ENCODE measurements around the gene FAM193B.

The FAM193B gene

DNA sequence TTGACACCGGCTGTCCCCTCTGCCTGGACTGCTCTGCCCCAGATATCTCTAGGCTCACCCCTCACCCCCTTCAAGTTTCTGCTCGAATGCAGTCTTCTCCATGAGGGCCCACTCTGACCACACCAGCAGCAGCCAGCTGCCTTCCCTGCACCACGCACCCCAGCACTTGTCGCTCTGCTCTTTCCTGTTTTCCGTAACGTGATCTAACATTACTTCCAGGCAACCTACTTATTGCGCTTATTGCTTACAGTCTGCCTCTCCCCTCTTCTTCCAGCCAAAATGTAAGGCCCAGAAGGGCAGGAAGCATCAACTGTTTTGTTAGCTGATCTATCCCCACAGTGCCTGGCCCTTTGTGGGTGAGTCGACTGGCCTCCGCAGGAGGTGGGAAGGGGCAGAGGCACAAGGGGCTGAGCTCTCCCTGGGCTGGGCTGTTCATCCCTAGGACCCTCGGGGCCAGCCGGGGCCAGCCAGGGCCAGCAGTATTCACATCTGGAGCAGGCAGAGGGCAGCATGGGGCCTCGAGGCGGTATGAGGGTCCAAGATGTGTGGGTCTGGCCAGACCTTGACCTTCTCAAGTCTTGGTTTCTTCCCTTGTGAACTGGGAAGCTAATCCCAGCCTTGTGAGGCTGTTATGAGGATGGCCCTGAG, 69.3 kb downstream of the FAM193B start:
- no peak for DNase-seq

- no peak for DNase-seq
Measured at GRCh38 chr5:177483994-177484901, 70.1 kb downstream of the FAM193B start.

GRCh38 chr5:177483042-177483441, 71.3 kb downstream of the FAM193B start:
- no peak for DNase-seq

GRCh38 chr5:177482359-177482795, 72.0 kb downstream of the FAM193B start:
- no peak for DNase-seq

DNA sequence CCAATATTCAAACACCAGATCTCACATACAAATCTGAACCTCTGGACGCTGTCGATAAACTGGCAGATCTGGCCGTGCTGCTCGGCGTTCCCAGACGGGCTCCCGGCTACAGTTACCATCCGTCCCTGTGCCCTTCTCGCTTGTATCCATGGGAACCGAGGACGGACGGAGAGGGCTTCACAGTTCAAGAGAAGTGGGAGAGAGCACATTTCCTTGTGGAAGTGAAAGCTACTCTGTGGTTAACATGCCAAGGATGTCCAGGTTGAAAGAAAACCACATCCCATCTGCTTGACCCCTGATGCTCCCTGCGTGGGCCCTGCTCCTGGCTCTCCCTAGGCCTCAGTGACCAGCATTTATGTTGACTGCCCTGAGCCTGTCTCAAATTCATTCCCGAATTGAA, 74.6 kb downstream of the FAM193B start:
- no peak for DNase-seq

GRCh38 chr5:177478711-177479646, 75.4 kb downstream of the FAM193B start:
- DNase-seq = peak in 6 of 14 donors; percentile 17 to 63 (median 33)

DNA sequence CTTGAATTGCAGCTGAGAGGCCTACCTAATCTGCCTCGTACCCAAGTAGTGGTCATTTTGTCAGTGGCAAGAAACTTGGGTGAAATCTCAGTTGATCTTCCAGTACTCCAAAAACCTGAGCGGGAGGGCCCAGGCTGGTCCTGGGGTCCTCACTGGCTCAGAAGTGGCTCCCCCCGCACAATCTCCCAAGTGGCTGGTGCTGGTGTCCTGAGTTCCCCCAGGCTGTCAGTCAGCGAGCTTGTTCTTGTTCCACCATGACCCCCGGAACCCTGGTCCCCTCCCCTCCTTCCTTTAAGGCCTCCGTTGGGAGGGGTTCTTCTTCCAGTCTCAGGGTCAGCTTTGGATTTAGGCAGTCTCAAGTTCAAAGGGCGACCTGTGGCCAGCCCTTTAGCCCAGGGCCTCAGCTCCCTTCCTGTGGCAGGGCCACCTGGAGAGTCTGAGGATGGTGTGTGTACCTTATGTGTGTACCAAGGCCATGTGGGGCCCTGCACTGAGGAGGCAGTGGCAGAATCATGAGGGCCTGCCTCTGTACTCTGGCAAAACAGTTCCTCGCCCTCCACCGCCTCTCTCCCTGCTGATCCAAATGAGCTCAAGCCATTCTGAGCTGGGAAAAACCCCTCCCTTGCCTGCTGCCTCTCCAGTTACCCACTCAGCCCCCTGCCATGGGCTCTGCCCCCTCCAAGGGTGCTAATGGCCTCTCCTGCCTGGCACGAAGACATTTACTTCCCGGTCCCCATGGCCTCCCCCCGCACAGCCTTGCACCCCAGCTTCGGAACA, 76.5 kb downstream of the FAM193B start:
- no peak for DNase-seq

- DNase-seq = no peak
Measured at GRCh38 chr5:177476531-177477233, 77.7 kb downstream of the FAM193B start.

DNA sequence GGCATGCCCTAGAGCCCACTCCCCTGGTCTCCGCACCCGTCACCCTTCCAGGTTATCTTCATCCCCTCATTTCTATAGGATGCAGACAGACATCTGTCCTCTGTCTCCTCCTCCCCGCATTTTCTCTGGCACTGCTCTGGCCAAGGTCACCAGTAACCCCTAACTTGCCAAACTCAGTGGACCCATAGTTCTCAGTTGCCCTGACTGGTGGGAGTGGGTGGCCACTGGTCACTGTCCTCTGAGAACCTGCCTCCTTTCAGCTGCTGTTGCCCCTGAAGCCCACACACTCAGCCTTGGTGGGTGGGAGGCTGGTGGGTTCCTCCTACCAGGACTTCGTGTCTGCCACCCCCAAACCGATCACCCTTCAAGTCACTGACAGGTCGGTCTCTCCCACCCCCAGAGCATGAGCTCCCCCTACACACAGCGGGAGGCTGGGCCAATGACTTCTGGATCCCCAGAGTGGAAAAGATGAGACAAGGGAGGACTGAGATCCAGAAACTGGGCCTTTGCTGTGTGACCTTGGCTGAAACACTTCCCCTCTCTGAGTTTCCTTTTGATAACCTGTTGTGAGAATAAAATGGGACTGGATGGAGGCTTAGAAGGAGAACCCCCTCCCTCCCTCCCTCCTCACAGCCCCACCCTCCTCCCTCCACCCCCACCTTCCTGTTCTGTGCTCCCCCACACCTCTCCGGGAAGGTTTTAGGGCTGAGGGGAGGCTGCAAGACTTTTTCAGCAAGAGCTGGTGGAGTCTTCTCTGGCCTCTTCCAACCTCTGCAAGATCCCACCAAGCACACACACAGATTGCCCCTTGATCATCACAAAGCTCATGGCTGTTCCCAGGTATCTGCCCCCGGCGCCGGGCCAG, 78.6 kb downstream of the FAM193B start:
- DNase-seq = no peak

- DNase-seq = no peak
Measured at GRCh38 chr5:177474846-177475562, 79.4 kb downstream of the FAM193B start.

GRCh38 chr5:177474002-177474476, 80.3 kb downstream of the FAM193B start:
- DNase-seq = no peak

DNA sequence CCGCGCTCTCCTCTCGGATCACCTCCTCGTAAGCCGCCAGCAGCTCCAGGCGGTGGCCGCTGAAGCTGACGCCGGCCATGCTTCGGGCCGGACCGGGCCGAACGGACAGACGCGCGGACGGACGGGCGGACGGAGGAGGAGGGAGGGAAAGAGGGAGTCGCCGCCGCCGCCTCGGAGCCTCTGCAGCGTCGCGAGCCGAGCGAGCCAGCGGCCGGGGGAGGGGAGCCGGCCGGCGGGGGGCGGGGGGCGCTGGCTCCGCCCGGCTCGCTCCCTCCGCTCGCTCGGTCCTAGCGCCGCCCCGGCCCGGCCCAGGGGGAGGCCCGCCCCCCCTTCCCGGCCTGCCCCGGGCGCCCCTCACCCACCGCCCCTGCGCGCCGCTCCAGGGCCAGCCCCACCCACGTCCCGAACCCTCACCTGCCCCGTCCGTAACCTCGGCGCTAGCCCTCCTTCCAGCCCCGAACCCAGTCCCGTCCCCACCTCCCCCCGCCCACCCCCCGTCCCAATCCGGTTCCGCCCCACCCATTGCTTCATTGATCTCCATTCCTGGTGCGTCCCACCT, 80.8 kb downstream of the FAM193B start, which contains the start of gene DBN1:
Gene DBN1 (minus strand): TSS at position 192 of the 559 bp plus-strand sequence. CDS start 113 bp downstream, at position 79.
- peak in 2 of 14 donors; percentile 20 to 55 for DNase-seq

- DNase-seq = peak in 1 of 14 donors; percentile 37
Measured at GRCh38 chr5:177472460-177473442, 81.6 kb downstream of the FAM193B start.

DNA sequence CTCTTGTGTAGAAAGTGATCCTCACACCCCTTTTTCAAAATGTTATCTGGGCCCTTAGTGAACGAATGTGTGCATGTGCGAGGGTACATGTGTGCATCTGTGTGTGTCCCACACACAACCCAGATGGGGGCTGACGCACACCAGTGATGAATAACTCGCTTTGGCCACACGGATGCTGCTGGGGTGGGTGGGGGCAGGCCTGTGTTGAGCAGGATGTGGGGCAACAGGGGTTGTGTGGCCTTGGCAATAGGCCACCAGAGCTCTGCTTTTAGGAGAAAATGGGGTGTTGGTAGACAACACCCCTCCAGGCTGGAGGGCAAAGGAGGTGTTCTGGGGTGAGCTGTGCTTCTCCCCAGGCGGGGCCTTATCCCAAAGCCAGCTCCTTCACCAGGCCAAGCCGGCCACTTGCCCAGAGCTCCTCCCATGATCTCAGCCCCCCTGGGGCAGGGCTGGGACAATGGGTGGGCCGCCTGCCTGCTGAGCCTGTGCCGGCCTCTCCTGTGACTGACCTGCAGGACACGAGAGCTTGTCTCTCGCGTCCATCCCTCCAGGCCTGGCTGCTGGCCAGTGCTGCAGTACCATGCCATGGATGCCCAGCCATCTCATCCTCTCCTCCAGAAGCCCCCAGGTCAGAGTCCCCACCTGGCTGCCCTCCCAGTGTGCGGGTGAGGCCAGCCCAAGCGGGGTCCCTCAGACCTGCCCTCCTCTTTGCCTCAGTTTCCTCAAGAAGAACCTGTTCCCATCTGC, 82.6 kb downstream of the FAM193B start:
- DNase-seq = peak in 1 of 14 donors; percentile 7

DNA sequence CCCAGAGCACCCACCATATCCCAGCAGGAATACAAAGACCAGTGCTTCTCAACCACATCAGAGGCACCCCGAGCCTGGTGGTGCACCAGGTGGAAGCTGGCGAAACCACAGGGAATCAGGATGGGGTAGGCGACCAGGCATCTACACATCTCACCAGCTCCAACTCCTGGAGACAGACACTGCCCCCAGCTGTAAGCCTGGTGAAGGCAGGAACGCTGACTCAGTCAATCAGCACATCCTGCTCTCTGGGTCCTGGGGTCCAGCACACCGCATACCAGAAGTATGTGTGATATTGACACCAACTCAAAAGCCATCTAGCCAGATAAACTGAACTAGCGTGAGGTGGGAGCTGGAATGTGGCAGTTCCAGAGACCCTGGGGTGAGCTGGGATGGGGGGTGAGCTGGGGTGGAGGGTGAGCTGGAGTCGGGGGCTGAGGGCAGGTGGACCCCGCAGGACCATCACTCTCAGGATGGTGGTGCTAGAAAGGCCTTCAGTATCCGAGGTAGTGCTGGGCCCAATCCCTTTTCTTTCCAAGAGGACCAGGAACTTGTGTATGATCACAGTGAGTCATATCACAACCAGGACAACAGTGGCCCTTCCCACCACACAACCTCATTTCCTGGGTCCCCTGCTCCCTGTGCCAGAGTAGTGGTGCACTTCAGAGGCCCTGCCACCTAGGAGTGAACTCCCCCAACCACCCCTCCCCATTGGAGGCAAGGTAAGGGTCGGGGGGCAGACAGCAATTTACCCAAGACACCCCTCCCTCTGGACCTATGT, 83.4 kb downstream of the FAM193B start:
- DNase-seq = no peak

Measured in C1 segment of cervical spinal cord (tissue), 14 donors.